ENCODE results near the gene ITGA11. TPM values are rescaled to one million over a fixed set of nuclear protein-coding genes. Genes with fewer than 3 reads are reported as not detected.

The ITGA11 gene
- total RNA-seq, 5 donors from 2014 or later (not counting 1 experiment from before 2014, with no cell fraction given), result 0.07 to 0.95 (median 0.18) TPM; not detected in 2

GRCh38 chr15:68408971-68409370 lies 23.0 kb downstream of the ITGA11 start:
- no peak for DNase-seq
- Mint-ChIP-seq H3K27me3 (peaks cover 0 to 7% of the 10 kb centered on the region in 2 donors), H3K4me1 (no peaks in the 10 kb centered on the region), H3K4me3 (no peak overlapping the region), H3K9me3 (no peaks in the 10 kb centered on the region), H3K27ac (no peak overlapping the region), H3K36me3 (no peaks in the 10 kb centered on the region)
- H3K36me3 ChIP-seq (ENCODE audit: control insufficient read depth in 2 of 2, extremely low read depth in 1 of 2, insufficient read depth in 1 of 2, low read length in 1 of 2), result no peaks in the 10 kb centered on the region
- no peak for ATAC-seq (replicated peaks in 1 of 4)
- 96% methylated on average over 4 of the region's 4 CpGs for WGBS (ENCODE audit: insufficient coverage)
- no peak overlapping the region for H3K27ac ChIP-seq (ENCODE audit: low read length)
- no peaks in the 10 kb centered on the region for H3K9me3 ChIP-seq
- ChIA-PET POLR2A (no interaction called here), CTCF (interaction anchor here in 1 of 2 donors (0.9 kb wide), 1 partner anchor 36 kb away, joined by 4 read pairs; no protein-coding TSS in a partner anchor)
- H3K27me3 ChIP-seq (replicated peaks in 1 of 2; ENCODE audit: control insufficient read depth in 2 of 2, extremely low read depth in 1 of 2, insufficient read depth in 2 of 2, low read length in 1 of 2), result peaks cover 0 to 12% of the 10 kb centered on the region in 2 experiments
- H3K4me3 ChIP-seq (ENCODE audit: control insufficient read depth in 1 of 2, extremely low read depth in 1 of 2, low read length in 1 of 2), result no peak overlapping the region
- no peaks in the 10 kb centered on the region for H3K4me1 ChIP-seq (ENCODE audit: control insufficient read depth in 1 of 2, extremely low read depth in 1 of 2, insufficient read depth in 2 of 2, low read length in 2 of 2)

GRCh38 chr15:68407886-68408881 lies 23.8 kb downstream of the ITGA11 start:
- POLR2A ChIA-PET, result no interaction called here
- Histone ChIP-seq H3K9me3 (no peaks in the 10 kb centered on the region), H3K4me3 (ENCODE audit: control insufficient read depth in 1 of 2, extremely low read depth in 1 of 2, low read length in 1 of 2) (no peak overlapping the region), H3K4me1 (ENCODE audit: control insufficient read depth in 1 of 2, extremely low read depth in 1 of 2, insufficient read depth in 2 of 2, low read length in 2 of 2) (no peaks in the 10 kb centered on the region), H3K36me3 (ENCODE audit: control insufficient read depth in 2 of 2, extremely low read depth in 1 of 2, insufficient read depth in 1 of 2, low read length in 1 of 2) (no peaks in the 10 kb centered on the region), H3K27me3 (replicated peaks in 1 of 2; ENCODE audit: control insufficient read depth in 2 of 2, extremely low read depth in 1 of 2, insufficient read depth in 2 of 2, low read length in 1 of 2) (peaks cover 0 to 12% of the 10 kb centered on the region in 2 experiments), H3K27ac (ENCODE audit: low read length) (no peak overlapping the region)
- Mint-ChIP-seq H3K36me3 (no peaks in the 10 kb centered on the region), H3K27ac (no peak overlapping the region), H3K4me3 (no peak overlapping the region), H3K9me3 (peaks cover 0 to 4% (median 0%) of the 10 kb centered on the region in 3 donors), H3K4me1 (no peaks in the 10 kb centered on the region), H3K27me3 (peaks cover 0 to 7% of the 10 kb centered on the region in 2 donors)
- 88% methylated on average over 7 of the region's 9 CpGs for WGBS (ENCODE audit: insufficient coverage)
- peak in 1 of 35 experiments; percentile 11 for DNase-seq
- no peak for ATAC-seq (replicated peaks in 1 of 4)
- CTCF ChIA-PET, result no interaction called here

- CTCF ChIA-PET, result no interaction called here
- H3K27me3 ChIP-seq (replicated peaks in 1 of 2; ENCODE audit: control insufficient read depth in 2 of 2, extremely low read depth in 1 of 2, insufficient read depth in 2 of 2, low read length in 1 of 2), result peaks cover 0 to 12% of the 10 kb centered on the region in 2 experiments
- H3K4me3 ChIP-seq (ENCODE audit: control insufficient read depth in 1 of 2, extremely low read depth in 1 of 2, low read length in 1 of 2), result no peak overlapping the region
- no peaks in the 10 kb centered on the region for H3K9me3 ChIP-seq
- WGBS (ENCODE audit: insufficient coverage), result 76% methylated on average over 7 of the region's 9 CpGs
- Mint-ChIP-seq H3K27me3 (peaks cover 0 to 7% of the 10 kb centered on the region in 2 donors), H3K9me3 (peaks cover 0 to 10% (median 0%) of the 10 kb centered on the region in 3 donors), H3K27ac (no peak overlapping the region), H3K4me3 (no peak overlapping the region), H3K4me1 (no peaks in the 10 kb centered on the region), H3K36me3 (no peaks in the 10 kb centered on the region)
- H3K27ac ChIP-seq (ENCODE audit: low read length), result no peak overlapping the region
- DNase-seq (peak in 1 of 35 experiments; percentile 7), ATAC-seq (replicated peaks in 1 of 4) (no peak)
- H3K4me1 ChIP-seq (ENCODE audit: control insufficient read depth in 1 of 2, extremely low read depth in 1 of 2, insufficient read depth in 2 of 2, low read length in 2 of 2), result no peaks in the 10 kb centered on the region
- no peaks in the 10 kb centered on the region for H3K36me3 ChIP-seq (ENCODE audit: control insufficient read depth in 2 of 2, extremely low read depth in 1 of 2, insufficient read depth in 1 of 2, low read length in 1 of 2)
- POLR2A ChIA-PET, result no interaction called here
These were observed 24.6 kb downstream of the ITGA11 start for GRCh38 chr15:68407141-68407885.

GRCh38 chr15:68405378-68406250 lies 26.3 kb downstream of the ITGA11 start:
- Mint-ChIP-seq H3K27me3 (peaks cover 0 to 7% of the 10 kb centered on the region in 2 donors), H3K27ac (no peak overlapping the region), H3K36me3 (no peaks in the 10 kb centered on the region), H3K4me1 (no peaks in the 10 kb centered on the region), H3K9me3 (peaks cover 0 to 10% (median 0%) of the 10 kb centered on the region in 3 donors), H3K4me3 (no peak overlapping the region)
- Histone ChIP-seq H3K27me3 (replicated peaks in 1 of 2; ENCODE audit: control insufficient read depth in 2 of 2, extremely low read depth in 1 of 2, insufficient read depth in 2 of 2, low read length in 1 of 2) (peaks cover 0 to 12% of the 10 kb centered on the region in 2 experiments), H3K27ac (ENCODE audit: low read length) (no peak overlapping the region), H3K36me3 (ENCODE audit: control insufficient read depth in 2 of 2, extremely low read depth in 1 of 2, insufficient read depth in 1 of 2, low read length in 1 of 2) (no peaks in the 10 kb centered on the region), H3K4me1 (ENCODE audit: control insufficient read depth in 1 of 2, extremely low read depth in 1 of 2, insufficient read depth in 2 of 2, low read length in 2 of 2) (no peaks in the 10 kb centered on the region), H3K9me3 (no peaks in the 10 kb centered on the region), H3K4me3 (ENCODE audit: control insufficient read depth in 1 of 2, extremely low read depth in 1 of 2, low read length in 1 of 2) (no peak overlapping the region)
- 74% methylated on average over 5 of the region's 13 CpGs for WGBS (ENCODE audit: insufficient coverage)
- DNase-seq, result no peak
- no peak for ATAC-seq (replicated peaks in 1 of 4)
- POLR2A ChIA-PET, result no interaction called here
- CTCF ChIA-PET, result interaction anchor here in 1 of 2 donors (0.5 kb wide), 1 partner anchor 253 kb away, joined by 4 read pairs; no protein-coding TSS in a partner anchor

GRCh38 chr15:68404056-68404798 lies 27.7 kb downstream of the ITGA11 start:
- Histone ChIP-seq H3K27ac (ENCODE audit: low read length) (no peak overlapping the region), H3K27me3 (replicated peaks in 1 of 2; ENCODE audit: control insufficient read depth in 2 of 2, extremely low read depth in 1 of 2, insufficient read depth in 2 of 2, low read length in 1 of 2) (peaks cover 0 to 12% of the 10 kb centered on the region in 2 experiments), H3K9me3 (no peaks in the 10 kb centered on the region), H3K4me3 (ENCODE audit: control insufficient read depth in 1 of 2, extremely low read depth in 1 of 2, low read length in 1 of 2) (no peak overlapping the region), H3K4me1 (ENCODE audit: control insufficient read depth in 1 of 2, extremely low read depth in 1 of 2, insufficient read depth in 2 of 2, low read length in 2 of 2) (no peaks in the 10 kb centered on the region), H3K36me3 (ENCODE audit: control insufficient read depth in 2 of 2, extremely low read depth in 1 of 2, insufficient read depth in 1 of 2, low read length in 1 of 2) (no peaks in the 10 kb centered on the region)
- WGBS (ENCODE audit: insufficient coverage), result 87% methylated on average over 9 of the region's 12 CpGs
- Mint-ChIP-seq H3K36me3 (no peaks in the 10 kb centered on the region), H3K4me3 (no peak overlapping the region), H3K27me3 (peaks cover 0 to 10% of the 10 kb centered on the region in 2 donors), H3K27ac (no peak overlapping the region), H3K4me1 (no peaks in the 10 kb centered on the region), H3K9me3 (peaks cover 0 to 10% (median 0%) of the 10 kb centered on the region in 3 donors)
- ChIA-PET POLR2A (no interaction called here), CTCF (no interaction called here)
- DNase-seq (peak in 1 of 35 experiments; percentile 19), ATAC-seq (replicated peaks in 1 of 4) (no peak)
